ENCODE data around the gene EFCAB6.

EFCAB6 gene

DNA sequence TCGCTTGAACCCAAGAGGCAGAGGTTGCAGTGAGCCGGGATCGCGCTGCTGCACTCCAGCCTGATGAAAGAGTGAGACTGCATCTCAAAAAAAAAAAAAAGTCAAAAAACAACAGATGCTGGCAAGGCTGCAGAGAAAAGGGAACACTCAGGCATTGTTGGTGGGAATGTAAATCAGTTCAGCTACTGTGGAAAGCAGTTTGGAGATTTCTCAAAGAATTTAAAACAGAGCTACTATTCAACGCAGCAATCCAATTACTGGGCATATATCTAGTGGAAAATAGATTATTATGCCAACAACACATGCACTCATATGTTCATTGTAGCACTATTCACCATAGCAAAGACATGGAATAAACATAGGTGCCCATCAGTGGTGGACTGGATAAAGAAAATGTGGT lies 89.7 kb downstream of the EFCAB6 start:
- TF ChIP-seq, protein P1, sequence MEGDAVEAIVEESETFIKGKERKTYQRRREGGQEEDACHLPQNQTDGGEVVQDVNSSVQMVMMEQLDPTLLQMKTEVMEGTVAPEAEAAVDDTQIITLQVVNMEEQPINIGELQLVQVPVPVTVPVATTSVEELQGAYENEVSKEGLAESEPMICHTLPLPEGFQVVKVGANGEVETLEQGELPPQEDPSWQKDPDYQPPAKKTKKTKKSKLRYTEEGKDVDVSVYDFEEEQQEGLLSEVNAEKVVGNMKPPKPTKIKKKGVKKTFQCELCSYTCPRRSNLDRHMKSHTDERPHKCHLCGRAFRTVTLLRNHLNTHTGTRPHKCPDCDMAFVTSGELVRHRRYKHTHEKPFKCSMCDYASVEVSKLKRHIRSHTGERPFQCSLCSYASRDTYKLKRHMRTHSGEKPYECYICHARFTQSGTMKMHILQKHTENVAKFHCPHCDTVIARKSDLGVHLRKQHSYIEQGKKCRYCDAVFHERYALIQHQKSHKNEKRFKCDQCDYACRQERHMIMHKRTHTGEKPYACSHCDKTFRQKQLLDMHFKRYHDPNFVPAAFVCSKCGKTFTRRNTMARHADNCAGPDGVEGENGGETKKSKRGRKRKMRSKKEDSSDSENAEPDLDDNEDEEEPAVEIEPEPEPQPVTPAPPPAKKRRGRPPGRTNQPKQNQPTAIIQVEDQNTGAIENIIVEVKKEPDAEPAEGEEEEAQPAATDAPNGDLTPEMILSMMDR (IDR thresholded peaks at IDR 0.05; ENCODE audit: low read depth, low read length), result no peak
- in situ Hi-C loops (cut with HindIII; ENCODE audit: low sequenced_read_pairs), result no loop called here
- no peak overlapping the region for H3K4me3 ChIP-seq (ENCODE audit: low read depth, low read length)
- no peak for DNase-seq (ENCODE audit: low read depth, low spot score)

DNA sequence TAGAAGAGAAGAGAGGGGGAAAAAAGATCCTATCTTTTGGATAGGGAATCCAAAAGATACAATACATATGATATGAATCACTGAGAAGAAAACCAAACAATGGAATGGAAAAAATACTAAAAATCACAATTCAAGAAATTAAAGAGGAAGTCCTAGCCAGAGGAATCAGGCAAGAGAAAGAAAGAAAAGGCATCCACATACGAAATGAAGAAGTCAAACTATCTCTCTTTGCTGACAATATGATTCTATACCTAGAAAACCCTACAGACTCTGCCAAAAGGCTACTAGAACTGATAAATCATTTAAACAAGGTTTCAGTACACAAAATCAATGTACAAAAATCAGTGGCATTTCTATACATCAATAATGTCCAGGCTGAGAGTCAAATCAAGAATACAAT lies 91.4 kb downstream of the EFCAB6 start:
- H3K4me3 ChIP-seq (ENCODE audit: low read depth, low read length), result no peak overlapping the region
- in situ Hi-C loops (cut with HindIII; ENCODE audit: low sequenced_read_pairs), result no loop called here
- DNase-seq (ENCODE audit: low read depth, low spot score), result no peak
- TF ChIP-seq, protein P1 (IDR thresholded peaks at IDR 0.05; ENCODE audit: low read depth, low read length), result no peak

DNA sequence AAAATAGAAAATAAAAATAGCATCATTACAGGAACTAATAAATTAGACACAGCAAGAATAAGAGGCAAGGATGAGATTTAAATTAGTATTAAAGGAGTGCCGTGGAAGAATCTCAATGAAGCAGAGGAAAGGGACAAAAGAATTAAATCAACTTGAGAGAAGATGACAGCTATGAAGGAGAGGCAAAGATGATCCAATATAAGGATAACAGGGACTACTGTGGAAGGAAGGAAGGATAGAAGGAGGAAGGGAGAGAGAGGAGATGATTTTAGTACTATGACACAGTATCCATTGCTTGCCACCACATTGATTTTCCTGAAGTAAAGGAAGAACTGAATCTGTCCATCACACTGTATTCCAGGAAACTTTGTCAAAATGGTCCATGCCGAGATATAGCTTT lies 98.0 kb downstream of the EFCAB6 start:
- in situ Hi-C loops (cut with HindIII; ENCODE audit: low sequenced_read_pairs), result no loop called here
- DNase-seq (ENCODE audit: low read depth, low spot score), result no peak
- TF ChIP-seq, protein P1 (IDR thresholded peaks at IDR 0.05; ENCODE audit: low read depth, low read length), result no peak

DNA sequence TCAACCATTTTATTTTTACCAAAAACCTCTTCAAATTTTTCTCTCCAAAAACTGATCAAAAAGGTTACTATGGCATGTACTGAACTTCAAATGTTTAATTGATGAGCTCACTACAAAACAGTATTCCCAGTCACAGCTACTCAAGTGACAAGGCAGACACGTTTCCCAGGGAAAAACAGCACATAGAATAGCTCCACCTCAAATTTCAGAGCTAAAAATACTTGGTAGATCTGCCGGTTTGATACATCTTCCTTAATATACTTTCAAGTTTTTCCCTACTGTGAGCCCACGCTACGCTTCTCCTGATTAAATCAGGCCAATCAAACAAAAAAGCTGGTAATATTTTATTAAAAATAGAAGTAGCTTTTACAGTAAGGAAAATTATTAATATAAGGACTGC lies 100.4 kb downstream of the EFCAB6 start:
- in situ Hi-C loops (cut with HindIII; ENCODE audit: low sequenced_read_pairs), result no loop called here
- TF ChIP-seq, protein P1 (IDR thresholded peaks at IDR 0.05; ENCODE audit: low read depth, low read length), result no peak
- no peak overlapping the region for H3K4me3 ChIP-seq (ENCODE audit: low read depth, low read length)
- DNase-seq (ENCODE audit: low read depth, low spot score), result no peak

More for the DNA sequence above, 98.0 kb downstream of the EFCAB6 start:
- no peak overlapping the region for H3K4me3 ChIP-seq (ENCODE audit: low read depth, low read length)

DNA sequence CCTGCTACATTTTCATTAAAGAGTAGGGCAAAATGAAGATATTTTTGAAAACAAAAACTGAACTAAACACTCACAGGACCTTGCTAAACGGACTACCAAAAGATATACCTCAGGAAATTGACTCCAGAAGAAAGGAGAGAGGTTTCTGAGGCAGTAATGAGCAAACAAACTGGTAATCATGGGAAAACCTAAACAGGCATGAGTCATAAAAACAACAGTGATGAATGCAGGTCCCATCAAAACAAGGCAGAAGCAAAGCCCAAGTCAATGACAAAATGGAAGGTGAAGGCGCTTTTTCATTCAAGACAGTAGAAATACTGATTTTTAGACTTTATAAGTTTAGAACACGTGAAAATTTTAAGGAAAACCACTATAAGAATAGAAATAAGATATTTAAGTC lies 104.5 kb downstream of the EFCAB6 start:
- H3K4me3 ChIP-seq (ENCODE audit: low read depth, low read length), result no peak overlapping the region
- TF ChIP-seq, protein P1 (IDR thresholded peaks at IDR 0.05; ENCODE audit: low read depth, low read length), result no peak
- in situ Hi-C loops (cut with HindIII; ENCODE audit: low sequenced_read_pairs), result no loop called here
- DNase-seq (ENCODE audit: low read depth, low spot score), result no peak

DNA sequence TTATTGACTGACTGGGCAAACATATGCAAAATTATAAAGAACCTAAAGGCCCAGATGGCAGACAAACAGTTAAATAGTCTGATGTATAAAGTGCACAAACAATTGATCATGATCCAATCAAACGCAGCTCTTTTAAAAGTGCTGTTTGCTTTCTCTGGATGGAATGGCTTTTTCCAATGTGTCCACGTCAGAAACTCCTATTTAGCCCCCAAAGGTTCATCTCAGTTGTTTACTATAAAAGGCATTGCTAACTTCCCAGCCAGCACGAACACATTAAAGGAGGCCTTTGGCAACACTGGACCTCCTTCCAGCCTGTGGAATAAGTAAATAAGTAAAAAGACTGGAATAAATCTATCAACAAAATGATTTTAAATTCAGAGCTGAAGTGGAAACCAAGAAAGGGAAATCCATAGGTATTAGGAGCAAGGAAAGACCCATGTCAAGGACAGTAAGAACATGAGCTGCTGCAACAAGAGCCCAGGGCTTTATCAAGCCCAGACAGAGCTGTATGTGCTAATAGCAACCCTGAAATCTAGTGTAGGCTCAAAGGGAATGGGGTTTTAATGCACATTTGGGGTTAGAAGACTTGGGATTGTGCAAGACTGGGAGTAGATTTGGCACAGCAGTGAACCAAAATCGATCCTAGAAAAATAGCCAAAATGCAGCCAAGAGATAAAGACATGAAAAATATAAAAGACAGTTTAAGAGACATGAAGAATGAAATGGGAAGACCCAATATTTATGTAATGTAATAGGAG lies 105.4 kb downstream of the EFCAB6 start:
- TF ChIP-seq, protein P1 (IDR thresholded peaks at IDR 0.05; ENCODE audit: low read depth, low read length), result no peak
- DNase-seq (ENCODE audit: low read depth, low spot score), result no peak
- no peak overlapping the region for H3K4me3 ChIP-seq (ENCODE audit: low read depth, low read length)
- in situ Hi-C loops (cut with HindIII; ENCODE audit: low sequenced_read_pairs), result no loop called here

All from astrocyte of the spinal cord (primary cell).